ENCODE measurements around the gene EBLN2. TPM values are rescaled to one million over a fixed set of nuclear protein-coding genes. Genes with fewer than 3 reads are reported as not detected.

Gene EBLN2
- polyA plus RNA-seq, 1 experiment, result 3.2 TPM

- CTCF ChIA-PET, result interaction anchor here (1.3 kb wide), 1 partner anchor 12 kb away, joined by 6 read pairs; no protein-coding TSS in a partner anchor
- no peak for DNase-seq (ENCODE audit: low read depth, low spot score)
- H3K27me3 ChIP-seq (ENCODE audit: control insufficient read depth, insufficient read depth, low read length), result no peaks in the 10 kb centered on the region
- no peak overlapping the region for H3K4me3 ChIP-seq (ENCODE audit: low read depth, low read length)
- no peaks in the 10 kb centered on the region for H3K9me3 ChIP-seq (ENCODE audit: control insufficient read depth, insufficient read depth, low read length)
- POLR2A ChIA-PET, result interaction anchor here (0.7 kb wide), 1 partner anchor 135 kb away, joined by 3 read pairs; no protein-coding TSS in a partner anchor
- TF ChIP-seq, protein P1, sequence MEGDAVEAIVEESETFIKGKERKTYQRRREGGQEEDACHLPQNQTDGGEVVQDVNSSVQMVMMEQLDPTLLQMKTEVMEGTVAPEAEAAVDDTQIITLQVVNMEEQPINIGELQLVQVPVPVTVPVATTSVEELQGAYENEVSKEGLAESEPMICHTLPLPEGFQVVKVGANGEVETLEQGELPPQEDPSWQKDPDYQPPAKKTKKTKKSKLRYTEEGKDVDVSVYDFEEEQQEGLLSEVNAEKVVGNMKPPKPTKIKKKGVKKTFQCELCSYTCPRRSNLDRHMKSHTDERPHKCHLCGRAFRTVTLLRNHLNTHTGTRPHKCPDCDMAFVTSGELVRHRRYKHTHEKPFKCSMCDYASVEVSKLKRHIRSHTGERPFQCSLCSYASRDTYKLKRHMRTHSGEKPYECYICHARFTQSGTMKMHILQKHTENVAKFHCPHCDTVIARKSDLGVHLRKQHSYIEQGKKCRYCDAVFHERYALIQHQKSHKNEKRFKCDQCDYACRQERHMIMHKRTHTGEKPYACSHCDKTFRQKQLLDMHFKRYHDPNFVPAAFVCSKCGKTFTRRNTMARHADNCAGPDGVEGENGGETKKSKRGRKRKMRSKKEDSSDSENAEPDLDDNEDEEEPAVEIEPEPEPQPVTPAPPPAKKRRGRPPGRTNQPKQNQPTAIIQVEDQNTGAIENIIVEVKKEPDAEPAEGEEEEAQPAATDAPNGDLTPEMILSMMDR (IDR thresholded peaks at IDR 0.05; ENCODE audit: low read depth, low read length), result no peak
- no peak overlapping the region for H3K27ac ChIP-seq (ENCODE audit: low read depth, low read length)
Observed at GRCh38 chr3:73073091-73073707, 11.7 kb downstream of the EBLN2 start.

GRCh38 chr3:73074781-73075180 is 13.3 kb downstream of the EBLN2 start:
- TF ChIP-seq, protein P1 (IDR thresholded peaks at IDR 0.05; ENCODE audit: low read depth, low read length), result no peak
- POLR2A ChIA-PET, result no interaction called here
- H3K9me3 ChIP-seq (ENCODE audit: control insufficient read depth, insufficient read depth, low read length), result no peaks in the 10 kb centered on the region
- no peak overlapping the region for H3K27ac ChIP-seq (ENCODE audit: low read depth, low read length)
- no peak for DNase-seq (ENCODE audit: low read depth, low spot score)
- no peak overlapping the region for H3K4me3 ChIP-seq (ENCODE audit: low read depth, low read length)
- H3K27me3 ChIP-seq (ENCODE audit: control insufficient read depth, insufficient read depth, low read length), result no peaks in the 10 kb centered on the region
- CTCF ChIA-PET, result no interaction called here

DNA sequence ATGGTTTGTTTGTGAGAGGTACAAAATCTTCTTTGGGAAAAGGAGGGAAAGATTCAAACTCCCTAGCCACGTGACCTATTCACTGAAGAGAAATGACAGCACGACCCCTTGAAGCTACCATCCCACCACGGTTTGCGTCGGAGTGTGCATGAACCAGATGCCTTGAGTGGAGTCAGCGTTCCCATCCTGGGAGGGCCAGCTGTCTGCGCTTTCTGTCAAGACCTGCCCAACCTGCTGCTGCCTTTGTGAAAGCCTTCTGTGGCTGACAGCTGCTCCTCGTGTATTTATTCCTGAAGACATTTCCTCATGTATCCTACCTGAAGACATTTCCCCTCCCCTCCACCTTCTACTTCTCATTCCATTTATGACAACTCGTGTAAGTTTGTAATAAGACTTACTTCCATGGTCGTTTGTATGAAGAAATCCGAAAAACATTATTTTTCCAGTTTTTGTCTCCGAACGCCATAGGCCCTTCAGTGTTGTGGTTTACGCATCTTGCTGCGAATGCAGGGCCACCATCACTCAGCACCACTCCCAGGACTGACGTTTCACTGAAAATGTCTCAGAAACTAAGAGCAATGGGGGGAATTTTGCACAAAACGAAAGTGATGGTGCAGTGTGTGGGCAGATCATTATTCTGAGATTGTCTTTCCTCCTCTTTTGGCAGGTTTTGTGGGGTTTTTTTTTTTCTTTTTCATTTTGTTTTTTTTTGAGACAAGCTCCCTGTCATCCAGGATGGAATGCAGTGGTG is 18.9 kb downstream of the EBLN2 start:
- no peak for DNase-seq (ENCODE audit: low read depth, low spot score)
- CTCF ChIA-PET, result interaction anchor here (0.6 to 1.1 kb wide), 2 partner anchors 229 to 1089 kb away, joined by 4 read pairs; no protein-coding TSS in a partner anchor

GRCh38 chr3:73081140-73081539 is 19.7 kb downstream of the EBLN2 start:
- POLR2A ChIA-PET, result interaction anchor here (0.7 kb wide), 1 partner anchor 24 kb away, joined by 9 read pairs; no protein-coding TSS in a partner anchor
- CTCF ChIA-PET, result interaction anchor here (0.6 to 1.1 kb wide), 2 partner anchors 230 to 1089 kb away, joined by 4 read pairs; no protein-coding TSS in a partner anchor
- Histone ChIP-seq H3K9me3 (ENCODE audit: control insufficient read depth, insufficient read depth, low read length) (no peaks in the 10 kb centered on the region), H3K27me3 (ENCODE audit: control insufficient read depth, insufficient read depth, low read length) (no peaks in the 10 kb centered on the region), H3K27ac (ENCODE audit: low read depth, low read length) (no peak overlapping the region), H3K4me3 (ENCODE audit: low read depth, low read length) (no peak overlapping the region)
- DNase-seq (ENCODE audit: low read depth, low spot score), result no peak
- TF ChIP-seq, protein P1 (IDR thresholded peaks at IDR 0.05; ENCODE audit: low read depth, low read length), result no peak

More for the DNA sequence above, 18.9 kb downstream of the EBLN2 start:
- TF ChIP-seq, protein P1 (IDR thresholded peaks at IDR 0.05; ENCODE audit: low read depth, low read length), result no peak
- Histone ChIP-seq H3K27me3 (ENCODE audit: control insufficient read depth, insufficient read depth, low read length) (no peaks in the 10 kb centered on the region), H3K4me3 (ENCODE audit: low read depth, low read length) (no peak overlapping the region), H3K9me3 (ENCODE audit: control insufficient read depth, insufficient read depth, low read length) (no peaks in the 10 kb centered on the region), H3K27ac (ENCODE audit: low read depth, low read length) (no peak overlapping the region)
- POLR2A ChIA-PET, result no interaction called here

- no peak for DNase-seq (ENCODE audit: low read depth, low spot score)
- ChIA-PET CTCF (interaction anchor here (3.8 to 5.7 kb wide), 2 partner anchors 233 to 1208 kb away, joined by 21 to 165 read pairs; no protein-coding TSS in a partner anchor), POLR2A (no interaction called here)
- TF ChIP-seq, protein P1 (IDR thresholded peaks at IDR 0.05; ENCODE audit: low read depth, low read length), result no peak
- Histone ChIP-seq H3K4me3 (ENCODE audit: low read depth, low read length) (no peak overlapping the region), H3K27me3 (ENCODE audit: control insufficient read depth, insufficient read depth, low read length) (no peaks in the 10 kb centered on the region), H3K9me3 (ENCODE audit: control insufficient read depth, insufficient read depth, low read length) (no peaks in the 10 kb centered on the region), H3K27ac (ENCODE audit: low read depth, low read length) (no peak overlapping the region)
Observed at GRCh38 chr3:73084170-73084569, 22.7 kb downstream of the EBLN2 start.
